HS-5 (cell line): ENCODE results near the gene SOX8.
A peak's percentile ranks its signal among the peaks of the same experiment; 100 is the strongest.

Source experiments
- DNase-seq: peaks from one replicate; pipeline ENCODE4 v3.0.0-alpha.2; 2012; ENCODE audit warnings: low read depth

The SOX8 gene

DNA sequence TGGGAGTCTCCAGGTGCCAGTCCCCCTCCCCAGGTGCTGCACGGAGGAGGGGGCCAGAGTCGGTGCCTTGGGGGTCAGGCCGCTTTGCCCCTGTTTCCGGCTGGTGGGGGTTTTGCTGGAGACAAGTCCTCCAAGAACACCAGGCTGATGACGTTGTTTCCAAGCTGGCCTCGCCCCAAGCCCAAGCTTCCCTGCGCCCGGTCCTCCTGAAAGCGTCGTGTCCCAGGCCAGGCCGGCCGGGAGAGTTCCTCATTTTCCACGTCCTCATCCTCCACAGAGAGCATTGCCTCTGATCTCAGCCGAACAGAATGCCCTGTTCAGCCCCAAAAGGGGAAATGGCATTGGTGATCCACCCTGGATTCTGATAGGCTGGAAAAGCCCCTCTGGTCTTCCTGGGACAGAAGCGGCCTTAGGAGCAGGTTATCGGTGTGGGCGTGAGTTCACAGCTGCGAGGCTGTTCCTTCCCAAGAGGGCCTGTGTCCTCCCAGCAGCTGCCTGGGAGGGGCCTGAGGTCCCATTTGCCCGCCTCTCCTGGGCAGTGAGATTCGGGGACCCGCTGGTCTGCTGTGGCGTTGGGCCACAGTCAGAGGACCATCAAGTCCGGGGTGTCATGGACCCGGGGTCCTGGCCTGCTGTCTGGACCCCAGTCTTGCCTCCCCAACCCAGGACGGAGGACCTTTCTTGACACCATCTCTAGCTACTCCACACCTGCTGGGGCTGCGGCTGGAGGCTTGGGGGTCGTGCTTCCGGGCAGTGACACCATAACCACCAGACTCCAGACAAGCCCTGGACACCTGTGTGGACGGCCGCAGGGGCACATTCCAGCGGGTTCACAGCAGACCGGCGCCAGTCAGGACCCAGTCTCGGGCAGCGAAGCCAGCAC, 7.1 kb downstream of the SOX8 start:
- no peak for DNase-seq

- DNase-seq, result no peak
Observed at GRCh38 chr16:989354-989814, 7.8 kb downstream of the SOX8 start.

DNA sequence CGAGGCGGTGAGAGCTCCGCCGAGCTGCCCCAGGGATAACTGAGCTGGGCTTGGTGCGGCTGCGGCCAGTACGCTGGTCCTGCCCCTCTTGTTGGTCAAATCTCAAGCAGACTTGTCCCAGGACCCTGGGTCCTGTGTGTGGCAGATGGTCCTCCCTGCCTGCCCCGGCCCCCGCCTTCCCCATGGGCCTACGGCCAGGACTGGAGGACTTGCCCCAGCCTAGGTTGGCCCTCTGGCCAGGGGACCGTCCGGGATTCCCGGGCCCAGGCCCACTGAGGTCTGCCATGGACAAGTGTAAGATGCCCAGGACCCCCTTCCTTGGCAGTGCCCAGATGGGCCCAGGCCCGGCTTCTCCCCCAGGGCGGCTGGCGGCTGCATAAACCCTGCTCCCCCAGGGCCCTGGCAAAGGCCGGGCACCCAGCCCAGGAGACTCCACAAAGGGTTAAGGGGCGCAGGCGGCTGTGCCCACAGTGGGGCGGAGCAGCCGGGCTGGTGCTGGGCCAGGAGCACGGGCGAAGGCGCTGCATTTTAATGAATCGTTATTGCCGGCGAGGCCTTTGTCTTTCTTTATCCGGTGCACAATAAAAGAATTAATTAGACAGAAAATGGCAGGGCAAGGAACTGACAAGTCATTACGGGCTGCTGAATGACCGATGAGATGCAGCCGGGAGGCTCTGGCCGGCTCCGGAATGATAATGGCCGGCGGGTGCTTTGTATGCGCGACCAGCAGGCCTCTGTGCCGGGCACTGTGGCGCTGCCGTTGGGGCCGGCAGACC, 9.1 kb downstream of the SOX8 start:
- DNase-seq, result no peak

DNA sequence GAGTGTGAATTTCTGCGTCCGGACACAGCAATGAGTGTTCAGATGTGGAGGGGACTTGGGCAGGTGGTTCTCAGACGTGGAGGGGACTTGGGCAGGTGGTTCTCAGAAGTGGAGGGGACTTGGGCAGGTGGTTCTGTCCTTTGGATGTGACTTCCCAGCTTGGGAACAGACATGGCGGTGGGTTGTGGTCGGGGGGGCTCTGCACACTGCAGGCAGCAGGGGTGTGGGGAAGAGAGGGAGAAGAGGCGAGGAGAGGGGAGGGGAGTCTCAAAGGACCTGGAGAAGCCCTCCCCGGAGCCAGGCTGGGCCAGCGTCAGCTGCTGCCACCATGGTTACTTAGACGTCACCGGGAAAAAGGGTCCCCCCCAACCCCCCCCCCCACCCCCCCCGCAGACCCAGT, 9.8 kb downstream of the SOX8 start:
- no peak for DNase-seq

- no peak for DNase-seq
Observed at GRCh38 chr16:991773-992172, 10.2 kb downstream of the SOX8 start.

DNA sequence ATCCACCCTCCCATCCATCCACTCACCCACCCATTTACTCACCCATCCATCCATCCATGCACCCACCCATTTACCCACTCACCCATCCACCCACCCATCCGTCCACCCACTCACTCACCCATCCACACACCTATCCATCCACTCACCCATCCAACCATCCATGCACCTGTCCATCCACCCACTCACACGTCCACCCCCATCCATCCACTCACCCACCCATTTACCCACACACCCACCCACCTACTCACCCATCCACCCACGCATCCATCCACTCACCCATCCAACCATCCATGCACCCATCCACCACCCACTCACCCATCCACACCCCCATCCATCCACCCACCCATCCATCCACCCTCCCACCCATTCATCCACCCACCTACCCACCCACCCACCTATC, 12.2 kb downstream of the SOX8 start:
- DNase-seq, result no peak

- no peak for DNase-seq
Observed at GRCh38 chr16:995087-995486, 13.5 kb downstream of the SOX8 start.

- DNase-seq, result no peak
Observed at GRCh38 chr16:995783-996182, 14.2 kb downstream of the SOX8 start.

- DNase-seq, result no peak
Observed at GRCh38 chr16:996681-997080, 15.1 kb downstream of the SOX8 start.

GRCh38 chr16:997440-998051, 16.0 kb downstream of the SOX8 start:
- DNase-seq, result no peak

GRCh38 chr16:998211-998610, 16.6 kb downstream of the SOX8 start:
- DNase-seq, result no peak

DNA sequence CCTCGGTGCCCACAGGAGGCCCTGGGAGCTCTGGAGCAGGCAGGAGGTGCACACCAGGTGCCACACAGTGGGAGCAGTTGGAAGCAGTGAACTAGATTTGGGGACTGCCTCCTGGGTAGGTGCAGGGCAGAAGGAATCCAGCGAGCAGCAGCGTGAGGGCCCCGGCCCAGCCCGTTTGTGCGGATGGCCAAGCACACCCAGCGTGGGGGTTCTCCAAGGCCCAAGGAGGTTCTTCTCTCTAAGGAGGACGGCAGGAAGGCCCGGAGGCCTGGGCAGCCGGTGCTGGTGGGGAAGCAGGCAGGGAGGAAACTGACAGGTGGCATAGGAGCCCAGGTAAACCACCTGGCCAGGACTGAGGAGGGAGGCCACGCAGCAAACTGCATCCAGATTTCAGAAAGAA, 17.0 kb downstream of the SOX8 start:
- no peak for DNase-seq

GRCh38 chr16:999677-1000076, 18.1 kb downstream of the SOX8 start:
- no peak for DNase-seq

DNA sequence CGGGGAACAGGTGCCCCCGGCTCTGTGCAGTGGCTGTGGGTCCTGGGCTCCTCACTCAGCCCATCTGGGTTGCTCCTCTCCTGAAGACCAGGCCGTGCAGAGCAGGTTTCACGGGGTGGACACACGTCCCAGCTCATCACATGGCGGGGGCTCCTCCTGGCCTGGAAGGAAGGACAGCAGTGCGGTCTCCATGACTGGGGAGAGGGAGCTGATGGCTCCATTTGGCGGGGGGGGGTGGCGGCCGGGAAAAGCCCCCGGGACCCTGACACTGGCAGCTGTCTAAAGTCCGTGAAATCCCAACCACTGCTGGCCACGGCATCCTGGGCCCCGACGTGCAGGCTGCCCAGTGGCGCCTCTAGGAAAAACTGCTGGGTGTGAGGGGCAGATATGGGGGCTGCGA, 19.0 kb downstream of the SOX8 start:
- no peak for DNase-seq

- no peak for DNase-seq
Observed at GRCh38 chr16:1001096-1001495, 19.5 kb downstream of the SOX8 start.

DNA sequence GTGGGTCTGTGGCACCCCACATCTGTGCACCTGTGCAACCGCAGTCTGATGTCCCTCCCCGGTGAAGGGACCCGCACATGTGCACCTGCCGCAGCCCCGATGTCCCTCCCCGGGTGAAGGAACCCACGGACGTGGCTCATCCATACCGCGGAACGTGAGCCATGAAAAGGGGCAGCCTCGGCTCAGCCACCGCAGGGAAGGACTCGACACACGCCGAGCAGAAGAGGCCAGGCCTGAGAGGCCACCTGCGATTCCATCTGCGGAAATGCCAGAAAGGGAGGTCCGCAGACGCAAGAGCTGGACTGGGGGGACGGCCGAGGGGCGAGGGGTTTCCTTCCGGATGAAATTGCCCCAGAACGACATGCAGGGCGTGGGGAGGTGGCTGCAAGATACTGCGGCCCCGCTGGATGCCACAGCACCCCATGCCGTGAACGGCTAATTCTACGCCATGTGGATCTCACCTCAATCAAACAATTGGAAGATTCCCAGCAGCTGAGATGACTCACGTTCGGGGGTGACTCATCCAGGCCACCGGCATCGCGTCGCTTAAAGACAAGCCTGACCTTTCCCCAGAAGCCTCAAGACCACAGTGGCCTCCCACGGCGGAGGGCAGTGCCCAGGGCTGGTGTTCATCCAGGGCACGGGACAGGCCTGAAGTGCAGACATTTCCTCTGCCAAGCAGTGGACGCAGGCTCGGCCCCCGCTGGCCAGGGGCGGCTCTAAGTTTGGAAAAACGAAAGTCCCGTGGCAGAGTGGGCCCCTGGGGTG, 21.0 kb downstream of the SOX8 start:
- peak; percentile 68 for DNase-seq

GRCh38 chr16:1003391-1004347, 22.1 kb downstream of the SOX8 start:
- no peak for DNase-seq

- DNase-seq, result no peak
Observed at GRCh38 chr16:1005286-1005685, 23.7 kb downstream of the SOX8 start.

DNA sequence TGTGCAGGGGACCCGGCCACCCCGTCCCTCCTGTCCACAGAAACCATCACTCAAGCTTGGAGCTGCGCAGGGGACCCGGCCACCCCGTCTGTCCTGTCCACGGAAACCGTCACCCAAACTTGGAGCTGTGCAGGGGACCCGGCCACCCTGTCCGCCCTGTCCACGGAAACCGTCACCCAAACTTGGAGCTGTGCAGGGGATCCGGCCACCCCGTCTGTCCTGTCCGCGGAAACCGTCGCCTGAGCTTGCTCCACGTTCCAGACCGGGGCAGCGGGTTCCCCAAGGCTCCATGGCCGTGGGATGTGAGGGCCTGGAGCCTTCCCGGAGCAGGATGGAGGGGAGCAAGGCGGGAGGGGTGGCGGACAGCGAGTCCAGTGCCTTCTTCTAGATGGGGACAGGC, 25.2 kb downstream of the SOX8 start:
- no peak for DNase-seq

DNA sequence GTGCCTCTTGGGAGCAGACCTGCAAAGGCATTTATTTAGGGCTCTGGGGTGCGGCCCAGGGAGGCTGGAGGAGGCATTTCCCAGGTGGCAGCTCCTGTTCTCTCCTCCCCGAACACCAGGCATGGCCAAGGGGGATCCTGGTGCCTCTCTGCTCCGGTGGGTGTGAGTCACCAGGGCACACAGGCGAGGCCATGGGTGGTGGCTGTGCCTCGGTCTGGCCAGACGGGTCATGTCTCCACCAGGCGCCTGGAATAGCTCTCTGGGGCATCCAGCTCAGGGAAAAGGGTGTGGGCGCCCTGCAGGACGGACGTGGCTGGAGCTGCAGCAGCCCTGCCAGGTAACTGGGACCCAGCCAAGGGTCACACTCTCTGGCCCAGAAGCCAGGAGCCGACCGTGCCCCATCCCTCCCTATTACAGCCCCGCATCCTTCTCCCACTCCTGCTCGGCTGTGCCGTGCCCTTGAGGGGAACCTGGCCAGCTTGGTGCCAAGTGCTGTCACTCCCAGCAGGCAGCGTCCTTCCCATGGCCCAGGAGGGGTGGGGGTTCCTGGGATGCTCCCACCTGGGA, 25.8 kb downstream of the SOX8 start:
- no peak for DNase-seq

DNA sequence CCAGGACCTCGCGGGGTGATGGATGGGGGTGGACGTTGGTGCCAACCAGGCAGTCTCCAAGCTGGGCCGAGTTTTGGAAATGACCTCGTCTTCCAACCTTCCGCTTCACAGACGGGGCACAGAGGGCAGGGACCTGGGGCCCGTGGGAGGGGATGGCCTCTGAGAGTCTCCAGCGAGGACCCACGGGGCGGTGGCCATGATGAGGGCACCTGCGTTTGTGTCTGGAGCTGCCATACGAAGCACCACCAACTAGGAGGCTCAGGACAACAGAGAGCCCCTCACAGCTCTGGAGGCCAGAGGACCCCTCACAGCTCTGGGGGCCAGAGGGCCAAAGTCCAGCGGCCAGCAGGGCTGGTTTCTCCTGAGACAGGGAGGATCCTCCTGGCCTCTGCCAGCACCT, 26.5 kb downstream of the SOX8 start:
- no peak for DNase-seq
